Hepatocyte (in vitro differentiated cells): ENCODE measurements around the gene CDC42BPG. TPM values are rescaled to one million over a fixed set of nuclear protein-coding genes. Genes with fewer than 3 reads are reported as not detected.

Experiments used
- DNase-seq: peaks from one replicate; pipeline ENCODE4 v3.0.0-alpha.2; 2016; ENCODE audit warnings: low spot score
- H2AFZ ChIP-seq: fragments of 200-600 bp; sonication (generic); 2 replicates; pipeline ENCODE4 v1.6.0; 2016; ENCODE audit warnings: antibody characterized with exemption, mild to moderate bottlenecking
- H3K27ac ChIP-seq: fragments of 200-600 bp; sonication (generic); 2 replicates; pipeline ENCODE4 v1.5.1; 2016; ENCODE audit warnings: mild to moderate bottlenecking
- H3K27me3 ChIP-seq: fragments of 200-600 bp; sonication (generic); 2 replicates; pipeline ENCODE4 v1.6.1; 2016
- H3K36me3 ChIP-seq: fragments of 200-600 bp; sonication (generic); replicated peaks from 2 replicates; pipeline ENCODE4 v1.5.1; 2016; ENCODE audit warnings: low read depth; ENCODE audit not compliant: insufficient read depth
- H3K4me1 ChIP-seq: fragments of 200-600 bp; sonication (generic); 2 replicates; pipeline ENCODE4 v1.5.1; 2016; ENCODE audit warnings: mild to moderate bottlenecking, moderate library complexity; ENCODE audit not compliant: insufficient read depth
- H3K4me2 ChIP-seq: fragments of 200-600 bp; sonication (generic); 2 replicates; pipeline ENCODE4 v1.6.0; 2016
- H3K4me3 ChIP-seq: fragments of 200-600 bp; sonication (generic); 2 replicates; pipeline ENCODE4 v1.5.1; 2016; ENCODE audit warnings: mild to moderate bottlenecking
- H3K79me2 ChIP-seq: fragments of 200-600 bp; sonication (generic); 2 replicates; pipeline ENCODE4 v1.6.0; 2017; ENCODE audit warnings: mild to moderate bottlenecking
- H3K9me2 ChIP-seq: fragments of 200-600 bp; sonication (generic); replicated peaks from 2 replicates; pipeline ENCODE4 v1.6.0; 2017; ENCODE audit warnings: mild to moderate bottlenecking; ENCODE audit not compliant: insufficient read depth
- H3K9me3 ChIP-seq: fragments of 200-600 bp; sonication (generic); 2 replicates; pipeline ENCODE4 v1.5.1; 2016; ENCODE audit warnings: low read depth, mild to moderate bottlenecking
- H4K20me1 ChIP-seq: fragments of 200-600 bp; sonication (generic); 2 replicates; pipeline ENCODE4 v1.6.0; 2016; ENCODE audit warnings: mild to moderate bottlenecking; ENCODE audit not compliant: insufficient read depth, poor library complexity, severe bottlenecking
- CTCF ChIP-seq: fragments of 200-600 bp; sonication (generic); IDR thresholded peaks from 2 replicates; pipeline ENCODE4 v1.5.1; 2016; ENCODE audit warnings: antibody characterized with exemption, mild to moderate bottlenecking; ENCODE audit not compliant: poor library complexity
- EZH2 ChIP-seq: fragments of 200-600 bp; sonication (generic); IDR thresholded peaks from 2 replicates; pipeline ENCODE4 v1.6.1; 2016; ENCODE audit warnings: antibody characterized with exemption, mild to moderate bottlenecking, borderline replicate concordance
- EZH2phosphoT487 ChIP-seq: fragments of 200-600 bp; sonication (generic); IDR thresholded peaks from one replicate; pipeline ENCODE4 v1.6.1; 2018; ENCODE audit warnings: antibody characterized with exemption, mild to moderate bottlenecking, low read depth, moderate library complexity; ENCODE audit not compliant: unreplicated experiment, severe bottlenecking
- WGBS: methylation state at CpG from one replicate; pipeline ENCODE4 v1.1.6; 2016; ENCODE audit warnings: low lambda C conversion rate; ENCODE audit errors: missing lambda C conversion rate; 5-methylcytosine and 5-hydroxymethylcytosine counted together
- polyA plus RNA-seq: library from polyadenylated mRNA; unstranded; fragments of >200 nt; fragmentation: Nextera tagmentation; extraction: Ambion mirVana; gene quantifications from 2 replicates; pipeline ENCODE4 v1.2.1, GENCODE V29; 2016
- total RNA-seq: library from RNA; depleted of rRNA; stranded (reverse); fragments of >200 nt; gene quantifications from 2 replicates; pipeline ENCODE4 v1.2.3, GENCODE V29; 2014

The CDC42BPG gene
- total and polyA plus RNA-seq, 2 experiments from 2014 or later = 3.1 to 8.4 TPM

GRCh38 chr11:64878223-64878493 lies 33.7 kb upstream of the CDC42BPG start:
- TF ChIP-seq EZH2 = no peak
- TF ChIP-seq EZH2phosphoT487 = no peak
- TF ChIP-seq CTCF = no peak
- Histone ChIP-seq H3K9me3 (no peaks in the 10 kb centered on the region), H4K20me1 (peaks cover 22% of the 10 kb centered on the region), H3K4me2 (peak overlapping the region; percentile 94), H3K79me2 (peaks cover 55% of the 10 kb centered on the region), H3K27me3 (no peaks in the 10 kb centered on the region), H3K4me3 (peak overlapping the region; percentile 79), H2AFZ (peak overlapping the region; percentile 20), H3K36me3 (no peaks in the 10 kb centered on the region), H3K4me1 (peaks cover 28% of the 10 kb centered on the region), H3K27ac (peak overlapping the region; percentile 83), H3K9me2 (no peaks in the 10 kb centered on the region)
- DNase-seq = no peak
- WGBS = 0% methylated on average over 13 of the region's 21 CpGs

GRCh38 chr11:64877390-64878222 lies 33.2 kb upstream of the CDC42BPG start:
- no peak for DNase-seq
- TF ChIP-seq EZH2 = no peak
- no peak for TF ChIP-seq EZH2phosphoT487
- TF ChIP-seq CTCF = no peak
- H3K4me3 ChIP-seq = peak overlapping the region; percentile 79
- no peaks in the 10 kb centered on the region for H3K9me3 ChIP-seq
- peak overlapping the region; percentile 94 for H3K4me2 ChIP-seq
- peaks cover 59% of the 10 kb centered on the region for H3K79me2 ChIP-seq
- no peaks in the 10 kb centered on the region for H3K27me3 ChIP-seq
- H3K9me2 ChIP-seq = no peaks in the 10 kb centered on the region
- peaks cover 34% of the 10 kb centered on the region for H3K4me1 ChIP-seq
- H2AFZ ChIP-seq = peak overlapping the region; percentile 20
- no peaks in the 10 kb centered on the region for H3K36me3 ChIP-seq
- H3K27ac ChIP-seq = peak overlapping the region; percentile 83
- peaks cover 22% of the 10 kb centered on the region for H4K20me1 ChIP-seq
- WGBS = 1% methylated on average over 33 of the region's 41 CpGs

- H3K27me3 ChIP-seq = no peaks in the 10 kb centered on the region
- H2AFZ ChIP-seq = no peak overlapping the region
- peaks cover 22% of the 10 kb centered on the region for H4K20me1 ChIP-seq
- TF ChIP-seq EZH2 = no peak
- TF ChIP-seq EZH2phosphoT487 = no peak
- no peak for TF ChIP-seq CTCF
- peaks cover 66% of the 10 kb centered on the region for H3K79me2 ChIP-seq
- peak overlapping the region; percentile 83 for H3K27ac ChIP-seq
- peak overlapping the region; percentile 94 for H3K4me2 ChIP-seq
- no peaks in the 10 kb centered on the region for H3K9me3 ChIP-seq
- WGBS = 13% methylated on average over 14 of the region's 14 CpGs
- H3K4me1 ChIP-seq = peaks cover 39% of the 10 kb centered on the region
- no peaks in the 10 kb centered on the region for H3K9me2 ChIP-seq
- peak overlapping the region; percentile 79 for H3K4me3 ChIP-seq
- H3K36me3 ChIP-seq = no peaks in the 10 kb centered on the region
- peak; percentile 65 for DNase-seq
Observed at GRCh38 chr11:64876835-64877341, 32.4 kb upstream of the CDC42BPG start.
